Natural killer cell (primary cell): Measurements from ENCODE around the gene RARG. TPM values are rescaled to one million over a fixed set of nuclear protein-coding genes. Genes with fewer than 3 reads are reported as not detected.

Source experiments
- ATAC-seq, 3 donors: fragments of 150-1000 bp in 2 of 3; fragments of 200-7000 bp in 1 of 3; cut with Tn5 transposase; 1 replicate in 1 of 3; 2 replicates in 2 of 3; pipeline ENCODE4 v1.10.0; 2021; ENCODE audit warnings: mild to moderate bottlenecking in 2 of 3, moderate library complexity in 2 of 3
- DNase-seq, 2 donors: peaks; one replicate each; pipeline versions ENCODE4 v3.0.0 to v3.0.0-alpha.2; 2013 to 2021; ENCODE audit warnings: mixed read lengths in 1 of 2
- H3K27ac ChIP-seq: one replicate; pipeline ENCODE4 v1.5.1; 2013; ENCODE audit warnings: mild to moderate bottlenecking, low read length
- H3K27me3 ChIP-seq: one replicate; pipeline ENCODE4 v1.6.1; 2013; ENCODE audit warnings: low read length; ENCODE audit not compliant: control insufficient read depth, insufficient read depth
- H3K36me3 ChIP-seq: one replicate; pipeline ENCODE4 v1.6.1; 2013; ENCODE audit warnings: low read length; ENCODE audit not compliant: control insufficient read depth, insufficient read depth
- H3K4me1 ChIP-seq: one replicate; pipeline ENCODE4 v1.6.1; 2013; ENCODE audit warnings: low read length; ENCODE audit not compliant: control insufficient read depth, insufficient read depth
- H3K4me3 ChIP-seq: one replicate; pipeline ENCODE4 v1.5.1; 2013; ENCODE audit warnings: low read length
- H3K9me3 ChIP-seq: one replicate; pipeline ENCODE4 v1.6.1; 2013; ENCODE audit warnings: low read length; ENCODE audit not compliant: control insufficient read depth, insufficient read depth
- H3K27ac Mint-ChIP-seq, 2 donors: one replicate each; pipeline ENCODE4 v1.8.0; 2022; ENCODE audit warnings: mild to moderate bottlenecking in 2 of 2, mixed read lengths in 2 of 2, moderate library complexity in 1 of 2
- H3K27me3 Mint-ChIP-seq, 2 donors: one replicate each; pipeline ENCODE4 v1.8.0; 2022; ENCODE audit warnings: low read depth in 2 of 2, mixed read lengths in 2 of 2
- H3K36me3 Mint-ChIP-seq: one replicate; pipeline ENCODE4 v1.8.0; 2022; ENCODE audit warnings: mixed read lengths
- H3K4me1 Mint-ChIP-seq, 2 donors: one replicate each; pipeline ENCODE4 v1.8.0; 2022; ENCODE audit warnings: mixed read lengths in 2 of 2
- H3K4me3 Mint-ChIP-seq: one replicate; pipeline ENCODE4 v1.8.0; 2022; ENCODE audit warnings: mild to moderate bottlenecking, moderate library complexity, mixed read lengths
- H3K9me3 Mint-ChIP-seq, 2 donors: one replicate each; pipeline ENCODE4 v1.8.0; 2022; ENCODE audit warnings: mixed read lengths in 2 of 2
- WGBS: methylation state at CpG from one replicate; pipeline ENCODE4 v1.1.7; 2013; ENCODE audit warnings: missing lambda C conversion rate; ENCODE audit not compliant: insufficient coverage; 5-methylcytosine and 5-hydroxymethylcytosine counted together
- intact Hi-C: fragments of 100-400 bp; cut with micrococcal nuclease; formaldehyde crosslinking; loops from one replicate; pipeline ENCODE4 v1.14.2; 2022
- total RNA-seq, 4 donors: library from RNA; stranded (reverse); fragments of 120-200 nt in 1 of 4; gene quantifications; one replicate each; pipeline versions ENCODE4 v1.2.3 to v1.2.4, GENCODE V29; 2013 to 2022
- TF ChIP-seq, protein P1 (sequence below): fragments of 200-600 bp; IDR thresholded peaks from one replicate; pipeline ENCODE4 v1.8.0; 2022; ENCODE audit warnings: antibody characterized with exemption

Gene RARG
- total RNA-seq, 3 donors from 2014 or later (not counting 1 experiment from before 2014, with no cell fraction given), result 24.0 to 30.6 (median 27.5) TPM

DNA sequence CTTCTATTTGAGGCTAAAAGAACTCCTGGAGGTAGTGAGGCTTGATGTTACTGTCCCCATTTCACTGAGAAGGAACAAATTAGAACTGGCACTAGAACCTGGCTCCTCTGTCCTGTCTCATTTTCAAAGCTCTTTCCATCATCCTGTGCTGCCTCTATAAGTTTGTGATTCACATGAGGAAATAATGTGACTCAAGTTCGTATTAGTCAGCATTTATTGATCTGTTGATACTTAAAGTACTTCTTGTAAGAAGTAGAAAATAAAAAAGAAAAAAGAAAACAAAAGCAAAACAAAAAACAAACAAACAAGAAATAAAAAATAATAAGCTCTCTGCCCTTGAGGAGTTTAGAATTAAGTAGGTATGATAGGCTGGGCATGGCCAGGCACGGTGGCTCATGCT lies 33.8 kb upstream of the RARG start:
- intact Hi-C loops, result loop anchor here (5.0 kb wide), 1 partner anchor 43 kb away; no protein-coding TSS in a partner anchor
- peaks cover 22 to 23% of the 10 kb centered on the region in 2 donors for H3K4me1 Mint-ChIP-seq
- no peaks in the 10 kb centered on the region for H3K9me3 Mint-ChIP-seq
- H3K27ac Mint-ChIP-seq, result no peak overlapping the region
- Histone ChIP-seq H3K4me3 (no peak overlapping the region), H3K27ac (no peak overlapping the region), H3K36me3 (no peaks in the 10 kb centered on the region), H3K27me3 (no peaks in the 10 kb centered on the region), H3K9me3 (no peaks in the 10 kb centered on the region), H3K4me1 (peaks cover 23% of the 10 kb centered on the region)
- no peaks in the 10 kb centered on the region for H3K36me3 Mint-ChIP-seq
- TF ChIP-seq, protein P1, sequence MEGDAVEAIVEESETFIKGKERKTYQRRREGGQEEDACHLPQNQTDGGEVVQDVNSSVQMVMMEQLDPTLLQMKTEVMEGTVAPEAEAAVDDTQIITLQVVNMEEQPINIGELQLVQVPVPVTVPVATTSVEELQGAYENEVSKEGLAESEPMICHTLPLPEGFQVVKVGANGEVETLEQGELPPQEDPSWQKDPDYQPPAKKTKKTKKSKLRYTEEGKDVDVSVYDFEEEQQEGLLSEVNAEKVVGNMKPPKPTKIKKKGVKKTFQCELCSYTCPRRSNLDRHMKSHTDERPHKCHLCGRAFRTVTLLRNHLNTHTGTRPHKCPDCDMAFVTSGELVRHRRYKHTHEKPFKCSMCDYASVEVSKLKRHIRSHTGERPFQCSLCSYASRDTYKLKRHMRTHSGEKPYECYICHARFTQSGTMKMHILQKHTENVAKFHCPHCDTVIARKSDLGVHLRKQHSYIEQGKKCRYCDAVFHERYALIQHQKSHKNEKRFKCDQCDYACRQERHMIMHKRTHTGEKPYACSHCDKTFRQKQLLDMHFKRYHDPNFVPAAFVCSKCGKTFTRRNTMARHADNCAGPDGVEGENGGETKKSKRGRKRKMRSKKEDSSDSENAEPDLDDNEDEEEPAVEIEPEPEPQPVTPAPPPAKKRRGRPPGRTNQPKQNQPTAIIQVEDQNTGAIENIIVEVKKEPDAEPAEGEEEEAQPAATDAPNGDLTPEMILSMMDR, result no peak
- no peaks in the 10 kb centered on the region for H3K27me3 Mint-ChIP-seq
- no peak for DNase-seq
- WGBS, result 100% methylated on average over 1 of the region's 2 CpGs
- ATAC-seq, result no peak
- peak overlapping the region; percentile 64 for H3K4me3 Mint-ChIP-seq

DNA sequence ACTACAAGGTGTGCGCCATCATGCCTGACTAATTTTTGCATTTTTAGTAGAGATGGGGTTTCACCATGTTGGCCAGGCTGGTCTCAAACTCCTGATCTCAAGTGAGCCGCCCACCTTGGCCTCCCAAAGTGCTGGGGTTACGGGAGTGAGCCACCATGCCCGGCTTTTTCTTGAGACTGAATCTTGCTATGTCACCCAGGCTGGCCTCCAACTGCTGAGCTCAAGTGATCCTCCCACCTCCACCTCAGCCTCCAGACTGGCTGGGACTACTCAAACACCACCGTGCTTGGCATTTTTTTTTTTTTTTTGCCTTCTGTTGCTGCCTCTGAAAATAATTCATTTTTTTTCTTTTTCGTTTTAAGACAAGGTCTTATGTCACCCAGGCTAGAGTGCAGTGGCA lies 27.9 kb upstream of the RARG start:
- no peak for ATAC-seq
- TF ChIP-seq, protein P1, result no peak

DNA sequence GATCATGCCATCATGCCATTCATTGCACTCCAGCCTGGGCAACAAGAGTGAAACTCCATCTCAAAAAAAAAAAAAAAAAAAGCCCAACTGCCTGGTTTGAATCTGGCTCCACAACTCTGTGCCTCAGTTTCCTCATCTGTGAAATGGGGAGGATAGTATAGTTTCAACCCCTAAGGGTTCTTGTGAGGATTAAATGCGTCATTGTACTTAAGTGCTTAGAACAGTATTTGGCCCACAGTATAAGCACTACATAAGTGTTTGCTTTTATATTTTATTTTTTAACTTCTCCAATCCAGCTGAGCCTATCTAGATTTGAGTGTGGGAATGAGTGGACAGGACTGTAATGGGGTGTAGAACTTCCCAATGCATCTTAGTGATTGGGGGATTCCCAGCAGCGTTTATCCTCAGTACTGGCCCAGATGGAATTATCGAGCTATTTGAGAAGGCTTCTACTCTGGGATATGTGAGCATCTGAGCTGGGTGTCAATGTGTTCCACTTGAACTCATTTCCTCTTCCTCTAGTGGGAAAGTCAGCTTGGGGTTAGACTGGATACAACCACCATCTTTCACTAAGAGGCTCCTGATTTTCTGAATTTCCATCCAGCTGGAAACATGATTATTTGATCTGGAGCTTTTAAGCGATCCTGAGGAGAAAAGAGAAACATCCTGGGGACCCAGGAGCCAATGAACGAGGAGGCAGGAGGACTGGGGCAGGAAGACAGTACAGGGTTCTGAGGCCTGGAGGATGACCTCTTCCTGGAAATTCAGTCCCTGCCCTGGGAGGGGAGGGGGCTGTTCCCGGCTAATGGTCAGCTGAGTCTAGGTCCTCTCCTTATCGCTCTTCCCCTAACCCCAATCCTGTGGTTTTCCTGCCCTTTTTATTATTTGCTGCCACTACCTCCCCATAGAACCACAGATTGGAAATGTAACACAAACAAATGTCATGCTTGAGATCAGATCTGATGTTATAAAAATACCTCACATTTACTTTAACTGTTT lies 26.8 kb upstream of the RARG start:
- Histone ChIP-seq H3K4me3 (no peak overlapping the region), H3K9me3 (no peaks in the 10 kb centered on the region), H3K27me3 (no peaks in the 10 kb centered on the region), H3K4me1 (peaks cover 12% of the 10 kb centered on the region), H3K27ac (no peak overlapping the region), H3K36me3 (peaks cover 4% of the 10 kb centered on the region)
- no peak for ATAC-seq
- no peak for DNase-seq
- Mint-ChIP-seq H3K4me3 (no peak overlapping the region), H3K27me3 (no peaks in the 10 kb centered on the region), H3K4me1 (peaks cover 1 to 3% of the 10 kb centered on the region in 2 donors), H3K27ac (no peak overlapping the region), H3K36me3 (no peaks in the 10 kb centered on the region), H3K9me3 (no peaks in the 10 kb centered on the region)
- intact Hi-C loops, result no loop called here
- 68% methylated on average over 5 of the region's 7 CpGs for WGBS
- TF ChIP-seq, protein P1, result no peak

More for the DNA sequence above, 27.9 kb upstream of the RARG start:
- no peak overlapping the region for H3K27ac Mint-ChIP-seq
- Histone ChIP-seq H3K4me3 (no peak overlapping the region), H3K36me3 (no peaks in the 10 kb centered on the region), H3K27ac (no peak overlapping the region), H3K27me3 (no peaks in the 10 kb centered on the region), H3K4me1 (peaks cover 9% of the 10 kb centered on the region), H3K9me3 (no peaks in the 10 kb centered on the region)
- no peaks in the 10 kb centered on the region for H3K36me3 Mint-ChIP-seq
- no peak for DNase-seq
- H3K27me3 Mint-ChIP-seq, result no peaks in the 10 kb centered on the region
- H3K4me3 Mint-ChIP-seq, result no peak overlapping the region
- no peaks in the 10 kb centered on the region for H3K4me1 Mint-ChIP-seq
- H3K9me3 Mint-ChIP-seq, result no peaks in the 10 kb centered on the region
- WGBS, result 93% methylated on average over 6 of the region's 6 CpGs
- intact Hi-C loops, result no loop called here
